Fibroblast of skin of left quadriceps (primary cell): ENCODE data around the gene SNAP29.
"Not testable (repeated sequence)": the region's sequence is repeated elsewhere in the genome, so short reads cannot be mapped to it uniquely, and the experiment has no call there.

Experiments used
- DNase-seq, 2 experiments: peaks; one replicate each; pipeline ENCODE4 v3.0.0-alpha.2; 2013; ENCODE audit warnings: low read depth in 2 of 2

Gene SNAP29

GRCh38 chr22:20834725-20835124, 24.1 kb upstream of the SNAP29 start:
- no peak for DNase-seq

- DNase-seq: no peak
Observed at GRCh38 chr22:20836987-20837823, 21.6 kb upstream of the SNAP29 start.

- not testable (repeated sequence) for DNase-seq
Observed at GRCh38 chr22:20839354-20839753, 19.5 kb upstream of the SNAP29 start.

- no peak for DNase-seq
Observed at GRCh38 chr22:20839837-20840645, 18.8 kb upstream of the SNAP29 start.

GRCh38 chr22:20840646-20841371, 18.0 kb upstream of the SNAP29 start:
- DNase-seq: no peak

- DNase-seq: no peak
Observed at GRCh38 chr22:20843501-20843900, 15.3 kb upstream of the SNAP29 start.

- DNase-seq: no peak
Observed at GRCh38 chr22:20844055-20845037, 14.5 kb upstream of the SNAP29 start.

GRCh38 chr22:20847318-20847822, 11.4 kb upstream of the SNAP29 start:
- no peak for DNase-seq

GRCh38 chr22:20852076-20852475, 6.7 kb upstream of the SNAP29 start:
- DNase-seq: no peak

GRCh38 chr22:20852503-20852902, 6.3 kb upstream of the SNAP29 start:
- no peak for DNase-seq

- DNase-seq: no peak
Observed at GRCh38 chr22:20853236-20853660, 5.6 kb upstream of the SNAP29 start.

- no peak for DNase-seq
Observed at GRCh38 chr22:20857247-20857643, 1.6 kb upstream of the SNAP29 start.

- DNase-seq: peak; percentile 74 to 76
Observed at GRCh38 chr22:20857838-20858614, 781 bp upstream of the SNAP29 start.

- no peak for DNase-seq
Observed at GRCh38 chr22:20859615-20860014, 808 bp downstream of the SNAP29 start.

- DNase-seq: no peak
Observed at GRCh38 chr22:20862540-20862939, 3.7 kb downstream of the SNAP29 start.

- no peak for DNase-seq
Observed at GRCh38 chr22:20863366-20863765, 4.6 kb downstream of the SNAP29 start.

- DNase-seq: no peak
Observed at GRCh38 chr22:20864186-20864908, 5.5 kb downstream of the SNAP29 start.

GRCh38 chr22:20865331-20865730, 6.5 kb downstream of the SNAP29 start:
- DNase-seq: no peak

GRCh38 chr22:20865875-20866445, 7.2 kb downstream of the SNAP29 start:
- DNase-seq: no peak
